Panc1 (cell line): ENCODE measurements around the gene TAF11. TPM values are rescaled to one million over a fixed set of nuclear protein-coding genes. Genes with fewer than 3 reads are reported as not detected.

Experiments used
- ATAC-seq: fragments of 200-7000 bp; cut with Tn5 transposase; 2 replicates; pipeline ENCODE4 v1.9.1; 2020; ENCODE audit warnings: mild to moderate bottlenecking, moderate library complexity
- BruUV-seq: library from RNA; stranded (reverse); fragments of 400-500 nt; replicated peaks from 2 replicates; lab custom pipeline; 2021; lab: Mats Ljungman, UMichigan
- CTCF ChIA-PET: fragments of 300-600 bp; sonication (Branson Sonifier 250); formaldehyde crosslinking; loops from one replicate; lab custom pipeline; 2022; ENCODE audit warnings: antibody characterized with exemption; lab: Charles Lee
- POLR2A ChIA-PET: fragments of 300-600 bp; sonication (Branson Sonifier 250); formaldehyde crosslinking; loops from one replicate; lab custom pipeline; 2022; ENCODE audit warnings: antibody characterized with exemption; lab: Charles Lee
- DNase-seq: peaks from one replicate; pipeline ENCODE4 v3.0.0-alpha.2; 2010; ENCODE audit warnings: low read depth, low spot score
- H3K27ac ChIP-seq: 2 replicates; pipeline ENCODE4 v1.5.1; 2011; ENCODE audit warnings: mild to moderate bottlenecking, low read length, inconsistent platforms
- H3K27me3 ChIP-seq: fragments of 200-500 bp; sonication (Bioruptor generic); 2 replicates; pipeline ENCODE4 v1.6.0; 2014; ENCODE audit warnings: low read length, inconsistent platforms; ENCODE audit not compliant: control insufficient read depth, insufficient read depth
- H3K36me3 ChIP-seq: fragments of 200-500 bp; sonication (Bioruptor generic); 2 replicates; pipeline ENCODE4 v1.5.1; 2014; ENCODE audit warnings: inconsistent platforms, mild to moderate bottlenecking, low read length, moderate library complexity; ENCODE audit not compliant: control insufficient read depth, insufficient read depth
- H3K4me1 ChIP-seq: 2 replicates; pipeline ENCODE4 v1.5.1; 2011; ENCODE audit warnings: inconsistent platforms, mild to moderate bottlenecking, low read length, moderate library complexity; ENCODE audit not compliant: control insufficient read depth, insufficient read depth
- H3K4me3 ChIP-seq, 2 experiments: 2 replicates each; pipeline ENCODE4 v1.5.1; 2011 to 2012; ENCODE audit warnings: low read depth in 2 of 2, low read length in 2 of 2, mild to moderate bottlenecking in 2 of 2, inconsistent platforms in 1 of 2, moderate library complexity in 1 of 2
- H3K9me3 ChIP-seq: fragments of 200-500 bp; sonication (Bioruptor generic); 2 replicates; pipeline ENCODE4 v1.5.1; 2014; ENCODE audit warnings: low read depth, mild to moderate bottlenecking, inconsistent platforms, low read length, moderate library complexity; ENCODE audit not compliant: control insufficient read depth, insufficient read depth
- CTCF ChIP-seq: fragments of 450-650 bp; IDR thresholded peaks from 2 replicates; pipeline ENCODE4 v1.5.1; 2017; ENCODE audit warnings: mild to moderate bottlenecking
- POLR2AphosphoS5 ChIP-seq: IDR thresholded peaks from 2 replicates; pipeline ENCODE4 v1.6.1; 2012; ENCODE audit warnings: mild to moderate bottlenecking, low read depth, low read length, moderate library complexity
- REST ChIP-seq, 2 experiments: IDR thresholded peaks; 2 replicates each; pipeline ENCODE4 v1.6.1; 2011 to 2012; ENCODE audit warnings: low read depth in 2 of 2, control low read depth in 1 of 2, low read length in 1 of 2, mild to moderate bottlenecking in 1 of 2, moderate library complexity in 1 of 2; ENCODE audit not compliant: insufficient read depth in 1 of 2
- SIN3A ChIP-seq: IDR thresholded peaks from 2 replicates; pipeline ENCODE4 v1.6.1; 2012; ENCODE audit warnings: low read depth, mild to moderate bottlenecking, low read length, moderate library complexity, borderline replicate concordance; ENCODE audit not compliant: insufficient read depth
- TCF7L2 ChIP-seq: IDR thresholded peaks from 2 replicates; pipeline ENCODE4 v1.6.1; 2011; ENCODE audit warnings: mild to moderate bottlenecking, low read depth, low read length, inconsistent platforms
- in situ Hi-C: cut with HindIII; loops from 2 replicates; pipeline ENCODE4 v1.10.0; 2016; ENCODE audit warnings: low sequenced_read_pairs, low pct_unique_long_range_greater_than_20kb
- intact Hi-C: fragments of 100-400 bp; cut with micrococcal nuclease; formaldehyde crosslinking; loops from one replicate; pipeline ENCODE4 v1.10.0; 2022; ENCODE audit not compliant: unreplicated experiment
- total RNA-seq: library from RNA; stranded (reverse); gene quantifications from one replicate; pipeline ENCODE4 v1.2.1, GENCODE V29; 2021; ENCODE audit not compliant: unreplicated experiment

TAF11 gene
- total RNA-seq, 1 experiment from 2014 or later: 25.3 TPM

GRCh38 chr6:34926655-34927054 is 38.8 kb upstream of the TAF11 start:
- Histone ChIP-seq H3K4me1 (no peaks in the 10 kb centered on the region), H3K27me3 (no peaks in the 10 kb centered on the region), H3K9me3 (no peaks in the 10 kb centered on the region), H3K4me3 (no peak overlapping the region), H3K36me3 (no peaks in the 10 kb centered on the region), H3K27ac (no peak overlapping the region)
- in situ Hi-C loops (no loop called here), intact Hi-C loops (no loop called here)
- ChIA-PET CTCF (no interaction called here), POLR2A (no interaction called here)
- TF ChIP-seq CTCF (no peak), REST (IDR thresholded peaks at IDR 0.05; ENCODE audit: insufficient read depth in 1 of 2, low read depth in 2 of 2, low read length in 1 of 2) (no peak), POLR2AphosphoS5 (no peak), SIN3A (no peak), TCF7L2 (no peak)
- DNase-seq (no peak), ATAC-seq (no peak)
- no TSS peak for BruUV-seq

GRCh38 chr6:34924831-34925625 is 37.2 kb upstream of the TAF11 start:
- intact Hi-C loops: no loop called here
- Histone ChIP-seq H3K27me3 (no peaks in the 10 kb centered on the region), H3K9me3 (no peaks in the 10 kb centered on the region), H3K36me3 (no peaks in the 10 kb centered on the region), H3K4me3 (no peak overlapping the region), H3K4me1 (no peaks in the 10 kb centered on the region), H3K27ac (no peak overlapping the region)
- ChIA-PET CTCF (no interaction called here), POLR2A (no interaction called here)
- ATAC-seq (no peak), DNase-seq (no peak)
- in situ Hi-C loops: no loop called here
- BruUV-seq: no TSS peak
- TF ChIP-seq CTCF (no peak), SIN3A (no peak), TCF7L2 (no peak)
